Measurements from ENCODE around the gene EDRF1.

- TF ChIP-seq, protein P1, sequence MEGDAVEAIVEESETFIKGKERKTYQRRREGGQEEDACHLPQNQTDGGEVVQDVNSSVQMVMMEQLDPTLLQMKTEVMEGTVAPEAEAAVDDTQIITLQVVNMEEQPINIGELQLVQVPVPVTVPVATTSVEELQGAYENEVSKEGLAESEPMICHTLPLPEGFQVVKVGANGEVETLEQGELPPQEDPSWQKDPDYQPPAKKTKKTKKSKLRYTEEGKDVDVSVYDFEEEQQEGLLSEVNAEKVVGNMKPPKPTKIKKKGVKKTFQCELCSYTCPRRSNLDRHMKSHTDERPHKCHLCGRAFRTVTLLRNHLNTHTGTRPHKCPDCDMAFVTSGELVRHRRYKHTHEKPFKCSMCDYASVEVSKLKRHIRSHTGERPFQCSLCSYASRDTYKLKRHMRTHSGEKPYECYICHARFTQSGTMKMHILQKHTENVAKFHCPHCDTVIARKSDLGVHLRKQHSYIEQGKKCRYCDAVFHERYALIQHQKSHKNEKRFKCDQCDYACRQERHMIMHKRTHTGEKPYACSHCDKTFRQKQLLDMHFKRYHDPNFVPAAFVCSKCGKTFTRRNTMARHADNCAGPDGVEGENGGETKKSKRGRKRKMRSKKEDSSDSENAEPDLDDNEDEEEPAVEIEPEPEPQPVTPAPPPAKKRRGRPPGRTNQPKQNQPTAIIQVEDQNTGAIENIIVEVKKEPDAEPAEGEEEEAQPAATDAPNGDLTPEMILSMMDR (IDR thresholded peaks at IDR 0.05; ENCODE audit: low read depth, low read length) = no peak
- no peak for TF ChIP-seq POLR2A (IDR thresholded peaks at IDR 0.05; ENCODE audit: extremely low read depth, insufficient read length)
- TF ChIP-seq MAX (IDR thresholded peaks at IDR 0.05; ENCODE audit: low read depth, low read length) = no peak
Measured at GRCh38 chr10:125744909-125745308, 25.4 kb downstream of the EDRF1 start.
